Erythroblast (primary cell): ENCODE measurements around the gene TIMP1.
"Not testable (repeated sequence)": the region's sequence is repeated elsewhere in the genome, so short reads cannot be mapped to it uniquely, and the experiment has no call there.

Source experiments
- DNase-seq, 2 experiments: peaks; one replicate each; lab custom pipeline; 2025; lab: John Stamatoyannopoulos, UW
- GATA1 ChIP-seq: IDR thresholded peaks from 2 replicates; pipeline ENCODE4 v1.6.1; 2011; ENCODE audit warnings: low read depth, mild to moderate bottlenecking, control low read depth, low read length, moderate library complexity
- POLR2A ChIP-seq: IDR thresholded peaks from 2 replicates; pipeline ENCODE4 v1.6.1; 2011; ENCODE audit warnings: mild to moderate bottlenecking, low read length

The TIMP1 gene

DNA sequence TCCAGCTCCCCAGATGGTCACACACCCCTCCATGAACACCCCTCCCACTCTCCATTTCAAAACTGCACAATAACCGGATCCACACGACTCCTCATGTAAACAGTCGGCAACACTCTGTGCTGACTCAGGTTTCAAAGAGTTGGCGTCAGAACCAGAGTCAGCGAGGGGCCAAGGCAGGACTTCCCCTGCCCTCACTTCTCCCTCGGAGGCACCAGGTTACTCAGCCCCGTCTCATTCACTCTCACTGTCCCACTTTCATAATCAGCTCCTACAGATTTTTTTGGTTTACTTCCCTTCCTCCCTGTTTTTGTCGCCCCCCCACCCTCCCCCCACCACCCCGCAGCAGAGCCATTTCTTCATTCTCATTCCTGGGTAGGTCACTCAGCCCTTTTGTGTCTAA is 2.7 kb upstream of the TIMP1 start:
- DNase-seq: peak in 1 of 2 experiments; percentile 12
- TF ChIP-seq POLR2A (no peak), GATA1 (no peak)

DNA sequence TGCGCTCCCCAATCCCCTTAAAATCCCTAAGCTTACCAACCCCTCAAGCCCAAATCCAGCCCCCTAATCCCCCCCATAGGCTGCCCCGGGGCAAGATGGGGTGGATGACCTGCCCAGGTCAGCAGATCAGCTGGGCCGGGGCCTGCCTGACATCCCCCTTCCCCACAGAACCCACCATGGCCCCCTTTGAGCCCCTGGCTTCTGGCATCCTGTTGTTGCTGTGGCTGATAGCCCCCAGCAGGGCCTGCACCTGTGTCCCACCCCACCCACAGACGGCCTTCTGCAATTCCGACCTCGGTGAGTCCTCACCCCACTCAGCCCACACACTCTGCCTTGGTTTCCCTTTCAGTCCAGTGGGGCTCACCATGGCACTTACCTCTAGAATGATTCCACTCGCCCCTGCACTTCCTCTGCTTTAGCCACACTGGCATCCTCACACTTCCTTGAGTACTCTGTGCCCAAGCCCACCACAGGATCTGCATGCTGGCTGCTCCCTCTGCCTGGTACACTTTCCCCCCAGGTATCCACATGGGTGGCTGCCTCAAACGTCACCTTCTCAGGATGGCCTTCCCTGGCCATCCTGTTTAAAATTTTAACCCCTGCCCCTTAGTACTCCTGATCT is 1.1 kb downstream of the TIMP1 start:
- TF ChIP-seq POLR2A: no peak
- no peak for TF ChIP-seq GATA1
- no peak for DNase-seq

DNA sequence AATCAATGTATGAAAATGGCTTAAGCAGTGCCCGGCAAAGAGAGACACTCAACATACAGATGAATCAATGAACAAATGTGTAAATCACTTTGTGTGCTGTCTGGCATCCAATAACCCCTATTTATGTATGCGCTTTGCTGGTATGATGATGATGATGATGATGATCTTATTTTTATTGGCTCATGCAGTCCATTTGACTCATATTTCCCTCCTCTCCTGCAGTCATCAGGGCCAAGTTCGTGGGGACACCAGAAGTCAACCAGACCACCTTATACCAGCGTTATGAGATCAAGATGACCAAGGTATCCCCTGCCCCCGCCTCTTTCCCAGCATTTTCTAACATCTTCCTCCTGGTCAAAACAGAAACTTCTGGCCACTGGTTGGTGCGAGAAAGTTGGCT is 2.5 kb downstream of the TIMP1 start:
- no peak for DNase-seq
- TF ChIP-seq POLR2A (peak; percentile 10), GATA1 (no peak)

DNA sequence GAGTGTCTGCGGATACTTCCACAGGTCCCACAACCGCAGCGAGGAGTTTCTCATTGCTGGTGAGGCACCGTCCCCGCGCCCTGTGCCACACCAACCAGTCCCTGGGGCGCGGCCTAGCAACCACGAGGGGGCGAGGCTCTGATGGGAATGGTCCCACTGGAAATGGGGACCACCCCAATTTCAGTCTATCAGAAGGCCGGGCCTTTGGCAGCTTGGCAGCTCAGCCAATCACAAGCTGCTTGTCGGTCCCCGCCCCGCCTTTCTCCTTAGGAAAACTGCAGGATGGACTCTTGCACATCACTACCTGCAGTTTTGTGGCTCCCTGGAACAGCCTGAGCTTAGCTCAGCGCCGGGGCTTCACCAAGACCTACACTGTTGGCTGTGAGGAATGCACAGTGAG is 3.0 kb downstream of the TIMP1 start:
- TF ChIP-seq GATA1: no peak
- TF ChIP-seq POLR2A: no peak

DNA sequence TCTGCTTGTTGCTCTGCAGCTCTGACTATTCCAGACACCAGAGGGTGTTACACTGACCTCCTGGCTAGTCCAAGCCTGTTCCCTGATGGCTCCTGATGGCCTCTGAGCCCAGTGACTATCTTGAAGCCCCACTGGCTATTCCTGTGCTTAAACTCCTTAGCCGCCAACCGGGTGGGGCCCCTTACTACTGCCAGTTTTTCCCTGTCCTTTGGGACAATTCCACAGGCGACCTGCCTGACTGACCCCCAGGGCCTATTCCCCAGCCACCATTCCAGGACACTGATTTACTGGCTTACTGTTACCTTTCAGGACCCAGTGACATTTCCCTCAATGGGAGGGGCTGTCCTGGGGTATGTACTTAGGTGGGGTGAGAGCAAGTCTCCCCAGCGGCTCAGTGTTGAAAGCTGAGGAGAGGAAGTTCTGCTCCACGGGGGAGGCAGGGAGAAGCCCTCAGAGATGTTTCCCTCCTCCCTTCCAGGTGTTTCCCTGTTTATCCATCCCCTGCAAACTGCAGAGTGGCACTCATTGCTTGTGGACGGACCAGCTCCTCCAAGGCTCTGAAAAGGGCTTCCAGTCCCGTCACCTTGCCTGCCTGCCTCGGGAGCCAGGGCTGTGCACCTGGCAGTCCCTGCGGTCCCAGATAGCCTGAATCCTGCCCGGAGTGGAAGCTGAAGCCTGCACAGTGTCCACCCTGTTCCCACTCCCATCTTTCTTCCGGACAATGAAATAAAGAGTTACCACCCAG is 4.0 kb downstream of the TIMP1 start:
- DNase-seq: no peak
- TF ChIP-seq GATA1: no peak
- TF ChIP-seq POLR2A: no peak

More for the DNA sequence above, 3.0 kb downstream of the TIMP1 start:
- no peak for DNase-seq

DNA sequence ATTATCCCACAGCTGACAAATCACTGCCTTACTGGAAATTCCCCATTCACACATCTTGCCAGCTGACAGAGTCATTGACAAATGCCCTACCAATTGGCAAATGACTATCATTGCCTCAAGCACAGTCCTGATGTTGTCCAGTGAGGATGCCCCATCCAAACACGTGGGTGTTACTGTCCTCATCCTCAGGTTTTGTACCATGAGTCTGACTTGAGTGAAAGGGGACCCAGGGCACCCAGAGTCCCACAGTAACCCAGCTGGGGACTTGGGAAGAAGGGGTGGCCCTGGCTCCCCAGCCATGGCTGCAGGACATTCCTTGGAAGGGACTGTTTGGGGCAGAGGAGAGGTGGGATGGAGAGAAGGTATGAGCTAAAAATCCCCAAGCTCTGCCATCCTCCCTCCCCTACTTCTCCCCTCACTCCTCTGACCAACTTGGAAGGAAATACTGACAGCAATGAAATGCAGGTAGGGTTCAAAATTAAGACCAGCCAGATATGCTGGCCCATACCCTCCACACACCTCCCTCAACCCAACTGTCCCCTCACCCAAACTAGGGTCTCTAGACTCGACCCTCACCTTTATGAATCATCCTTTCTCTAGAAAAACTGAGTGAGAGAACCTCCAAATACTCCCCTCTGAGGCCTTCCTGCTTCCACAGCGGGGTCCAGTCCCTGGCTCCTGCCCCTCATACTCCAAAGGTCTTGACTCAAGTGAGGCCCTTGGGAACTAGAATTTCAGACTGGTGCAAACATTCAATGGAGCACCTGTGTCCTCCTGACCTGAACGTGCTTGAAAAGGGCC is 5.1 kb downstream of the TIMP1 start:
- peak; percentile 39 for TF ChIP-seq POLR2A
- TF ChIP-seq GATA1: no peak
- DNase-seq: no peak

DNA sequence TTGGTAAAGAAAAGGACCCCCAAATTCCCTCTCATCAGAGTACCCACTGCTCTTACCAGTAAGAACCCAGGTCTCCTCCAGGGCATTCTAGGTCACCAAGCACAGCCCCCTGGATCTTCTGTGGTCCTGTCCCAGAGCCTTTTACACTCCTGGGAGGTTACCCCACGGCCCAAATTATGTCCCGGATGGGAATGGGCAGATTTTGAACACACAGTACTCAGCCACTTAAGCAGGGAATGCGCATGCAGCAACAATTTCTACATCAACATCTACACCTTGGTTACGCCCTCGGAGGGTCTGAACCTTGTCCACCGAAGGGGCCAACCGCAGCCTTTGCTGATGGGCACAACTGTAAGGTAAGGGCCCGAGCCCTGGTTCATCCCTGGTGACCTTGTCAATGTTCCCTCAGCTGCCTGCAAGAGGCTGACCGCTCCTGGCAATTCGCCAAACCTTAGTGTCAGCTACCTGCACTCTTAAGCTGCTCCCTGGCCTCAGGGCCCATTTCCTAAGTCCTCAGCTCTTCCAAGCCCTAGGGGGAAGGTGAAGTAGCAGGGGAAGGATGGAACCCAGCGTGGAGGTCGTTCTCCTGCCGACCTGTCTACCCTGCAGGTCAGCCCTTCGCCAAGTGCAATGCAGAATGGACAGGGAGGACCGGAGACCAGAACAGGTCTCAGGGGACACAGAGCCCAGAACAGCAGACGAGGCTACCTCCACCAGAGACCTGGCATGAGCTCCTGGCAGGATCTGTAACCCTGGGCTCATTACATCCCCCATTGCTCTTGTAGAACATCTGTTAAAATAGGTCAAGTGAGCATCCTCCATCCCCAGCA is 5.9 kb downstream of the TIMP1 start:
- TF ChIP-seq POLR2A (no peak), GATA1 (no peak)
- DNase-seq: no peak

DNA sequence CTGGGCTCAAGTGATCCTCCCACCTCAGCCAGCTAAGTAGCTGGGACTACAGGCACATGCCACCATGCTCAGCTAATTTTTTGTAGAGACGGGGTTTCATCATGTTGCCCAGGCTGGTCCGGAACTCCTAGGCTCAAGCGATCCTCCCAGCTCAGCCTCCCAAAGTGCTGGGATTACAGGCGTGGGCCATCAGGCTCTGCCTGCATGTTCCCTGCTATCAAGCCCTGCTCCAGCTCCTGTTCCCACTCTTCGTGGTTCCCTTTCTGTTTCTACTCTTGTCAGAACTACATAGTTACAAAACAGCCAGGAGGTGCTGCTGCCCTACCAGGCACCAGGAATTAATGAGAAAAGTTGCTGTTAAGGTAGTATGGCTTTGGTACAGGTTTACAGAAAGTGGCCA is 8.7 kb downstream of the TIMP1 start:
- TF ChIP-seq POLR2A (no peak), GATA1 (no peak)

DNA sequence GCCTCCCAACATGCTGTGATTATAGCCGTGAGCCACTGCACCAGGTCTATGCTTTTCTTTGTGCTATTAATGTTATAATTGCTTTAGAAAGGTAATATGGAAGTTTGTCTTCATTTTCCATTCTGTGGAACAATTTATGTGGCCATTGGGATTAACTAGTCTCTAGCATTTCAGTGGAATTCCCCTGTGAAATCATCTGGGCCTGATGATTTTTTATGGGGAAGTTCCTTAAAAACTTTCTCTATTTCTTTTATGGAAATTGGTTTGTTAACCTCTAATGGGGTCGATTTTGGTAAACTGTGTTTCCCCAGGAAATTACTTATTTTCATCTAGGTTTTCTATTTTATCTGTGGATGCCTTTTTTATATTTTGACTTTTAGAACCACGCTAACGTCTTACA is 11.3 kb downstream of the TIMP1 start:
- DNase-seq: no peak
- TF ChIP-seq POLR2A (no peak), GATA1 (no peak)

More for the DNA sequence above, 8.7 kb downstream of the TIMP1 start:
- no peak for DNase-seq

DNA sequence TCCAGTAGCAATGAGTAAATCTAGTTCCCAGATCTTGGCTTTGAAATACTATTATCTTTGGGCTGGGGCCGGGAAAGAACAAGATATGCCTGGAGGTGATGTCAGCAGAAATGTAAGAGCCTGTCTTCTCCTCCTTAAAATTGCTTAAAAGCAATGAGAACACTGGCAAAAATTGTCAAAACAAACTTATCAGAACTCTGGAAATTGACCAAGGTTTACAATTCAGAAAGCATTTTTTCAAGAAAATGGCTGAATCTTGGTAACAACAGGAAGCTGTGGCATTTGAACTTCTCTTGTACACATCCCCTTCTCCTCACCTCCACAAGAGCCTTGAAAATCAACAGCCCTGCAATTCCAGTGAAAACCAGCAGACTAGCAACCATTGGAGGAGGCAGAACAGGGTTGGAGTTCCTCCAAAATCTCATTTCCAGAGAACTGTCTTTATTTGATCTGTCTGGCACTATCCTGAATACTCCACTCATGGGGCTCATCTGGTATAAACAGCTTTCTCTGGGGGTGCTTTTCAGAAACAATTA is 13.5 kb downstream of the TIMP1 start:
- no peak for DNase-seq

DNA sequence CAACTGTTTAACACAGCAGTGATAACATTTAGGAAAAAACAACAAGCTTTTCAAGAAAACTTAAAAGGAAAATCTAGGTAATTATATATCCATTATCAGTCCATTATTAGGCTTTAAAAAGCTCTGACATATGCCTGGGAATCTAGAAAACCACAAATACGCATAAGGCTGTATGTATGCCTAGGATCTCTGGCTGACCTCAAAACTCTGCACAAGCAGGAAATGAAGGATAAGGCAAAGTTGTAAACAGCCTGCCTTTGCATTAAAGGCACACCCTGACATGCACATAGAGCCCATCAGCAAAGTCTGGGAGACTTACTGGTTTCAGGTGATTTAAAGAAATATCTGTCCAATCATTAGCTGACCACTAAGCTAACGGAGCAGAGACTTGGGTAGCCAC is 14.0 kb downstream of the TIMP1 start:
- TF ChIP-seq GATA1 (no peak), POLR2A (no peak)
- no peak for DNase-seq

More for the DNA sequence above, 13.5 kb downstream of the TIMP1 start:
- no peak for TF ChIP-seq POLR2A
- no peak for TF ChIP-seq GATA1

DNA sequence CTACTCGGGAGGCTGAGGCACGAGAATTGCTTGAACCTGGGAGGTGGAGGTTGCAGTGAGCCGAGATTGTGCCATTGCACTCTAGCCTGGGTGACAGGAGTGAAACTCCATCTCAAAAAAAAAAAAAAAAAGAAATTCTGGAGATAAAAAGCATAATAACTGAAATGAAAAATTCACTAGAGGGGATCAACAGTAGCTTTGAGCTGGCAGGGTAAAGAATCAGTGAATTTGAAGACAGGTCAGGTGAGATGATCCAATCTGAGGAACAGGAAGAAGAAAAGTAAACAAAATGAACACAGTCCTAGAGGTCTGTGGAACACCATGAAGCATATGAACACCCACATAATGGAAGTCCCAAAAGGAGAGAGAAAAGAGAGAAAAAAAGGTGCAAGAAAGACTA is 15.0 kb downstream of the TIMP1 start:
- no peak for DNase-seq
- no peak for TF ChIP-seq GATA1
- TF ChIP-seq POLR2A: no peak

DNA sequence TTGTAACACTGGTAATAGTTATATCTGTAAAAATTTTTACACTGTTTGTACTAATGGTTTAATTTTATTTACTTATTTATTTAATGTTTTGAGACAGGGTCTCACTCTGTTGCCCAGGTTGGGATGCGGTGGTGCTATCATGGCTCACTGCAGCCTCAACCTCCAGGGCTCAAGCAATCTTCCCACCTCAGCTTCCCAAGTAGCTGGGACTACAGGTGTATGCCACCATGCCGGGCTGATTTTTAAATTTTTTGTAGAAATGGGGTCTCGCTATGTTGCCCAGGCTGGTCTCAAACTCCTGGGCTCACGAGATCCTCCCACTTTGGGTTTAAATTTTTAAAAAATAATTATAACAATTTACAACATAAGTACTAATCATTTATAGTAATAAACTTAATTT is 20.9 kb downstream of the TIMP1 start:
- not testable (repeated sequence) for DNase-seq
